GM18517 (cell line): ENCODE results near the gene WDR82.
"Not testable (repeated sequence)": the region's sequence is repeated elsewhere in the genome, so short reads cannot be mapped to it uniquely, and the experiment has no call there.

ENCODE experiments used
- ATAC-seq: cut with Tn5 transposase; IDR thresholded peaks from one replicate; pipeline ENCODE4 v1.9.1; 2021; ENCODE audit warnings: mild to moderate bottlenecking, moderate library complexity; ENCODE audit not compliant: unreplicated experiment

Gene WDR82

DNA sequence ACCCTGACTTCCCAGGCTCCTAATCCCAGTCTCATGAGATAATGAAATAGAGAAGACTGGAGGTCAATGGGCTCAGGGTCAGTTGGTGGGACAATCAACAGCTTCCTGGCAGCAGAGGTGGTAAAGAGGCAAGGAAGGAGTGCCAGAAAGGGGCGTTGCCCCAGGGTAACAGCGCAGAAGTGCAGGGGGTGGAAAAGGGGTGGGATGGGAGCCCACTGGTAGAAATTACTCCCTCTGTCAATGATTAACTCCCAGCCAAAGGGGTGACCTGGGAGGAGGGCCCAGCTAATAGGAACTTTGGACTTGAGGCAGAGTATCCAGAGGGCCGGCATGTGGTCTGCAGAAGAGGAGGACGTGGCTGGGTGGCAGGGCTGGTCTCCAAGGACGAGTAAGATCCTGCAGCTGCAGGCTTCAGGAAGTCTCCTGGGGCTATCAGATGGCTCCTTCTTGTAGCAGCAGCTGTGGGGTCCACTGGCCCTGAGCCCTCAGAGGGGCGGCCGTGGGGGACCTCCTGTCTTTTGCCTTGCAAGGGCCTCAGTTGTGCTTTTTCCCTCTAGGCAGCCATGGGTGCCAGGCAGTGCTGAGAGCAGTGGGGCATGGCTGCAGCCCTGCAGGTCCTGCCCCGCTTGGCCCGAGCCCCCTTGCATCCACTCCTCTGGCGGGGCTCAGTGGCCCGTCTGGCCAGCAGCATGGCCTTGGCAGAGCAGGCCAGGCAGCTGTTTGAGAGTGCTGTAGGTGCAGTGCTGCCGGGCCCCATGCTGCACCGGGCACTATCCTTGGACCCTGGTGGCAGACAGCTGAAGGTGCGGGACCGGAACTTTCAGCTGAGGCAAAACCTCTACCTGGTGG lies 11.5 kb upstream of the WDR82 start:
- ATAC-seq = no peak

DNA sequence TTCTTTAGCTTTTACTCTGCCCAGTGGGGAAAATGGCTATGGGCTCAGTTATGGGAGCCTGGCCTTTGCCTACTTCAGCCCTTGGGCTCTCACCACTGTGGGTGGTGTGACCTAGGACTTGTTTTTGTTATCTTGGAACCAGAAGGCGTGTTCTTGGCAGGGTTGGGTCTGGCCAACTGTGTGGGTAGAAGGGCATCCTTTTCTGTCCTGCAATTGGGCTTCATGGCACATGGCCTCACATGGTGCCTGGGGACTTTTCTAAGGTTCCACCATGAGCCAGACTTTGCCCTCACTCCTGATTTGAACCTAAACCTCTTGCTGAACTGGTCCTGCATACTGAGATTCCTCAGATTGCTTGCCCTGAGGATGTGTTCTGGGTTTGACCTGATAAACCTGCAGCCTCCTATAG lies 10.9 kb upstream of the WDR82 start:
- ATAC-seq = no peak

DNA sequence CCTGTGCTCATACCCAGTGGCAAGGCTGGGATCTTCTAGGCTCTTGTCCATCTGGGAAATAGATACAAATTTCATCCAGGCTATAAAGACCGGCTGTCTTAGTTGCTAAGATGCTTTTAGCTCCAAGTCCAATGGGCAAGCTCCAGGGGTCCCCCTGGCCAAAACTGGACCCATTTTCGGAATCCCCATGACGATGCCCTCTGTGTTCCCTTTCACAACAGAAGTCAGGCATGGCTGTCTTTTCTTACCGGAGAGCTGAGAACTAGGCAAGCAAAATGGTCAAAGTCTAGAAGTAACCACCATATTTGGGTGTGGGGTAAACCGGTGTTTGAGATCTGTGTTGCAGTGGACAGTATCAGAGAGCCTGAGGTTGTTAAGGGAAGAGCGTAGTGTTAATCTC lies 10.2 kb upstream of the WDR82 start:
- ATAC-seq = no peak

DNA sequence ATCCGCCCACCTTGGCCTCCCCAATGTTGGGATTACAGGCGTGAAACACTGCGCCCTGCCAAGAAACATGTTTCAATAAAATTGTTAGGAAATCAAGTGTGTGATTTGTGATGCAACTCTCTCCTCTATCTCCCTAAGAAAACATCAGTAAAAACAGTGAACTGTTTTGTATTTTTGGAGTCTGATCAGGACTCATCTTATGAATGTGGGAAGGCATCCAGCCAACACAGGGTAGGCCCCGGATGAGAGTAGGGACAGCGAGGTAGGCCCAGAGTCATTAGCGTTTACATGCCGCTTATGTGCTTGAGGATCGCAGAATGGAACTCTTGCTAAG lies 8.3 kb upstream of the WDR82 start:
- no peak for ATAC-seq

DNA sequence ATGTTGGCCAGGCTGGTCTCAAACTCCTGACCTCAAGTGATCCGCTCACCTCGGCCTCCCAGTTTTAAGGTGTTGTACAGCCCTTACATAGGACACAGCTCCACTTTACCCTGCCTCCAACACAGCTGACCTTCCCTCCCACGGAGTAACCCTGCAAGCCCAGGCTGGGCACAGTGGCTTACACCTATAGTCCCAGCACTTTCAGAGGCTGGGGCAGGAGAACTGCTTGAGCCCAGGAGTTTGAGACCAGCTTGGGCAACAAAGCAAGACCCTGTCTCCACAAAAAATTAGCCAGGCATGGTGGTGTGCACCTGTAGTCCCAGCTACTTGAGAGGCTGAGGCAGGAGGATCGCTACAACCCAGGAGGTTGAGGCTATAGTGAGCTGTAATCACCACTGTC lies 5.6 kb upstream of the WDR82 start:
- ATAC-seq = not testable (repeated sequence)

DNA sequence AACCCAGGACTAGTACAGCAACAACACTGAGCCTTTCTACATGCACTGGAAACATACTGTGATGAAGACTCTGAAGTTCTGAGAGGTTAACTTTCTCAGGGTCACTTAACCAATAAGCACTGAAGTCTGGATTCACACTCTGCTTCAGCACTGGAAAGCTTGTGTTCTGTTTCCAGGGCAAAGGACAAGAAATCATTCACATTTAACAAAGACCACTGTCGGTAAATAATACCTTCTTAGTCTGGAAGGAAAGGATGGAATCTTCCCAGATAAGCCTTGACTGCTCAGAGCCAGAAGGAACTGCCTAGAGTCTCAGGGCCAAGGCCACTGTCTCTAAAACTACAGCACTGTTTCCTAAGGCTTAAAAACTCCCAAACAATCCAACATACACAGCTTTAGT lies 4.9 kb upstream of the WDR82 start:
- ATAC-seq = no peak

DNA sequence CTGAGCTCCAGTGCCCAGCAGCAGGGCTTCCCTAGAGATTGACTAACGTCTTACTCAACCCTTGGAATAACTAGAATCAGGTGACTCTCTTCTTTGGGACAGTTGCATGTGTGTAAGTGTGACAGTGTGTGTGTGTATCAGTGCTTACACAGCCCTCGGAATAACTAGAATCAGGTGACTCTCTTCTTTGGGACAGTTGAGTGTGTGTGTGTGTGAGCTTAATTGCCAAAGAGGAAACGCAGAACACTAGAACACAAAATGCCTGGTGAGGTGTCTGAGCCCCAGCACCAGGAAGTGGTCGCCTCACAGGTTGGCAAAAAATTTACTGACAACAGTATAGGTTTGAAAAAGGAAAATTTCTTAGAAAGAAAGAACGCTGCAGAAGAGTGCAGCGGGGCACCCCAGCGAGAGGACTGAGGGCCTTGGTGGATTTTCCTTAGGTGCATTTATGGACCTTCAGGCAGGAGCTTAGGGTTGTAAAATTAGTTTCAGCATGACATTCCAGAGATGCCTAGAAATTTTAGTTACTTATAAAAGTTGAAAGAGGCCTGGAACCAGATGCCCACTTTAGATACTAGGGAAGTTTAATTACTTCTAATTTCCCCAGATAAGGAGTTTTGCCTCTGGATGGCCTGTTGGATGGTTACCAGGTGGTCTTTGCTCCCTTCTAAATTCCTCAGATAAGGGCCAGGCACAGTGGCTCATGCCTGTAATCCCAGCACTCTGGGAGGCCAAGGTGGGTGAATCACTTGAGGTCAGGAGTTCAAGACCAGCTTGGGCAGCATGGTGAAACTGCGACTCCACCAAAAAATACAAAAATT lies 3.7 kb upstream of the WDR82 start:
- no peak for ATAC-seq

DNA sequence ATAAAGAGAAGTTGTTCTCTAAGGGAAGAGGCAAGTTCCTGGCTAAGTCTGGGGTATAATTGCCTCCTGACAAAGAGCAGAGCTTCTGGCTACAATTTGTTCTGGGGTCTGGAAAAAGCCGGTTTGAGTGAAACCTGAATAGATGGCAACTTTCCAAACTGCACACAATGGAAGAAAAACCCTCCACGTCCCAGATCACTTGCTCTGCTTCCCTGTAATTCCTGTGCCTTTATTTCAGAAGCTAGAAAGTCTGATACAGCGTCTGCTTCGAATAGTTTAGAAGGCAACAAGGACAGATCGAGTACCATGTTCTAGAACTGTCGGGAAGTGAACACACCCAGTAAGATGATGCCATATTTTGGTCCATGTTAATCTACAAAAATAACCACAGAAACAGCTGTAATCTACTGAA lies 1.6 kb upstream of the WDR82 start:
- no peak for ATAC-seq

DNA sequence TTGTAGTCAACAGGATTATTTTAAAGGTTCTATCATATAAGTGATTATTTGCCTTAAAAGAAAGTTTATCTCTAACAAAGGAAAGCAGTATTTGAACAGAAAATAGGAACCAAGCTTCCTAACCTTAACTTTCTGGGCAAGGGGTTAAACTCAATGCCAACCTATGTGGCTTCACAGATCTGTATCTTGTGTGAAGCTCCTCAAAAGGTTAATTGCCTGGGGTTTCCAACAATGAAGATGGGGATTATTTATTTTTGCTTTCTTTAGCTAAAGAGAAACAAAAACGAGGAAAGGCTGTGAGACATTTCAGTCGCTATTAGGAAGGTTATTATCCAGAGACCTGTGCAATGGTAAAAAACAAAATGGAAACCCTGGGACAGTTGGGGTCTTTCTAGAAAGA lies 1.1 kb upstream of the WDR82 start:
- no peak for ATAC-seq

DNA sequence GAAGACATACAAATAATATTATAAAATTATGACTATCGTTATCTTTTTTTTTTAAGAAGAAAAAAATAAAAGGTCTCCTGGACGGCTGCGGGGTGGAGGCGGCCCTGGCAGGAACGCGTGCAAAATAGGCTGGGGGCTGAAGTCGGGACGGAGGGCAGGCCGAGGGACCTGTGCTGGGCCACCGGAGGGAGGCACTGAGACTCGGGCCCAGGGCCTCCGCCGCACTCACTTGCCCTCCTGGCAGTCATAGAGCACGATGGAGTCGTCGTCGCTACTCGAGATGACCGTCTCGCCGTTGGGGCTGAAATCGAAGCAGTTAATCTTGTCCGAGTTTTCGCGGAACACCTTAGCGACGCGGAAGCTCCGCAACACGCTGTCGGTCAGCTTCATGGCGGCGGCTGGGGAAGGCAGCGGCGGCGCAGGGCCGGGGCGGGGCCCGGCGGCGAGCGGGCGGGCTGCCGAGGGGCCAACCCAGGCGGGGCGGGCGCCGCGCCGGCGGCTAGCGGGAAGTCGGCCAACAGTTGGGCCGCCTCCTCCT lies 408 bp downstream of the WDR82 start:
- peak; percentile 74 for ATAC-seq

DNA sequence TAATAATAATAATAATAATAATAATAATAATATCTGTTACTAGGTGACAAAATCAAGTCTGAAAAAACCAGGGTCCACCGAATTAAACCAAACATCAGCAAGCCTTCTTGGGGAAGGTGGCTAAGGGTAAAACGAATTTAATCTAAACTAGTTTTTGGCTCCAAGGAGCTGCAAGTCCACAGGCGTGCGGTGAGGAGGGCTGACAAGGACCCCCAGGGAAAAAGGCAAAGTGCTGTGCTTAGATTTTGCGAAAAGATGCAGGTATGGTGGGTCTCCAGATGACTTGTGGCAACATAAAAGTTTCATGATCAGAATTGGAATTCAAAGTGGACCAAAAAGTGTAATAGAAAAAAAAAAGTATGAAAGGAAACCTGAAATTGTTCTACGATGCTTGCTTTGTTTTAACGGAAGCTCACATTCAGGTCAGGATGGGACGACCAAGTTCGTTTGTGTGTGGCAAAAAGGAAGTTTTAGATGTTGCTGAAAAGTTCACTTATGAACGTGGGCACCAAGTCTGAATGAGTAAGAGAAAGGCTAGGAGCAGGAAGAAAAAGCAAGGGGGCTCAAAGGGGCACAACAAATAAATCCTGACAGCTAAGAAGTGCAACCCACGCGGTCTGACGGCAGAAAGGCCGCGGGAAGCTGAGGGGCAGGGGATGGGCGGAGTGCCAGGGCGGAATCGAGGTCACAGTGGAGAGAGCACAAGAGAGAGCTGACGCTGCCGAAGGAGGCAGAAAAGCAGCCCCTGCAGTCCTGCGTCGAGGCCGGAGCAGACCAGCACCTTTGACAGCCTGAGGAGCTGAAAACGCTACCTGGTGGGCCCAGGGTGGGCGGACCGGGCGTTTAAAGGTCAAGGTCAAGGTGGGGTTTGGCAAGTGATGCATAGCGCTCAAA lies 1.1 kb downstream of the WDR82 start:
- peak; percentile 13 for ATAC-seq

DNA sequence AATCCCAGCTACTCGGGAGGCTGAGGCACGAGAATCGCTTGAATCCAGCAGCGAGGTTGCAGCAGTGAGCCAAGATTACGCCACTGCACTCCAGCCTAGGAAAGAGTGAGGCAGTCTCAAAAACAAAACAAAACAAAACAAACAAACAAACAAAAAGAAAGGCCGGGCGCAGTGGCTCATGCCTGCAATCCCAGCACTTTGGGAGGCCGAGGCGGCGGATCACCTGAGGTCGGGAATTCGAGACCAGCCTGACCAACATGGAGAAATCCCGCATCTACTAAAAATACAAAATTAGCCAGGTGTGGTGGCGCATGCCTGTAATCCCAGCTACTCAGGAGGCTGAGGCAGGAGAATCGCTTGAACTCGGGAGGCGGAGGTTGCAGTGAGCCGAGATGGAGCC lies 3.7 kb downstream of the WDR82 start:
- not testable (repeated sequence) for ATAC-seq

DNA sequence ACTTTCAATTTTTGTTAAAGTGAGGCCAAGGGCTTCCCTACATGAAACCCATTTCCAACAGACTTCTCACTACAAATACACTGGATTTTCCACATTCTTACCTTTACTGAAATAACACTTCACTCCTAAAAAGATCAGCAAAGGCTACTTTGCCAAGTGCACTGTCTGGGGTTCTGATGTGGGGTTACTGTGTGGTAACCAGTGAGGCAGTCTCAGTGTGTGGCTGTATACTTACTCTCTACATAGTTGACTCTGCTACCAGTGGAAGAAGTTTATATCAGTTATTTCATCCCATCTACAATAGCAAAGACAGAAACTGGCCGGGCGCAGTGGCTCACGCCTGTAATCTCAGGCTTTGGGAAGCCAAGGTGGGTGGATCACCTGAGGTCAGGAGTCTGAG lies 5.6 kb downstream of the WDR82 start:
- no peak for ATAC-seq

DNA sequence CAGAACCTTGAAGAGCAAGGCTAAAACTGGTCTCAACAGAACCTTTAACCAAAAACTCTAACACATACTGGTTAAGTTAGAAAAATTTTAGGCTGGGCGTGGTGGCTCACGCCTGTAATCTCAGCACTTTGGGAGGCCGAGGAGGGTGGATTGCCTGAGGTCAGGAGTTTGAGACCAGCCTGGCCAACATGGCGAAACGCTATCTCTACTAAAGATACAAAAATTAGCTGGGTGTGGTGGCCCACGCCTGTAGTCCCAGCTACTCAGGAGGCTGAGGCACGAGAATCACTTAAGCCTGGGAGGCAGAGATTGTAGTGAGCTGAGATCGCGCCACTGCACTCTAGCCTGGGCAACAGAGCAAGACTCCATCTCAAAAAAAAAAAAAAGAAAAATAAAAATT lies 6.3 kb downstream of the WDR82 start:
- ATAC-seq = not testable (repeated sequence)

DNA sequence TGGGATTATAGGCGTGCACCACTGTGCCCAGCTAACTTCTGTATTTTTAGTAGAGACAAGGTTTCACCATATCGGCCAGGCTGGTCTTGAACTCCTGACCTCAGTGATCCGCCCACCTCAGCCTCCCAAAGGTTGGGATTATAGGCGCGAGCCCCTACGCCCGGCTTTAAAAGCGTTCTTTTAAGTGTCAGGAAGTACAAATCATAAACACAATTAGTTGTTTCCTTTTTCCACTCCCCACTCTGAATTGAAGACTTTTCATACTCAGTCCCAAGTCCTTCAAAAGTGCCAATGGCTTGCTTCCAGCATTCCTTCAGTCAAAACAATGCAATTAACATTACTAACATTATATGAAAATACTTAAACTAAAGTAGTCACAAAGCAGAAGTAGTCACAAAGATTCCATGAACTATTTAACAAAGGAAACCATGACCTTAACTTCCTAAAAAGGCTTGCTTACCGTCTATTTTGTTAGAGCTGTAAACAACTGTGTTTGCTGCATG lies 8.1 kb downstream of the WDR82 start:
- ATAC-seq = no peak

DNA sequence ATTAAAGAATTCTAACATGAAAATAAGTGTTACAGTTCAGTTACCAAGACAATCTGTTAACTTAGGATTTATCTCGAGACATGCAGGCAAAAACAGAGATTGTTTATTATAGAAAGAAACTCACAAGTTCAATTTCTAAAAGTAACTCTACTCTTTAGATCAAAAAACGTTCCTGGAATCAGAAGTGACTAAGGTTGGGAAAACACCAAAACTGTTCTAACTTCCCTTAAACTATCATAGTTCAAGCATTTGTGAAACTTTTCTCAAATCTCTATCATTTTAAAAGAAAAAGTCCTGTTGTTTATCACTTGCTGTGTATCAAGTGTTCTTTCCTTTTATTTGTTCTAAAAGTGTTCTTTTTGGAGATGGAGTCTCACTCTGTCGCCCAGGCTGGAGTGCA lies 8.7 kb downstream of the WDR82 start:
- ATAC-seq = no peak

DNA sequence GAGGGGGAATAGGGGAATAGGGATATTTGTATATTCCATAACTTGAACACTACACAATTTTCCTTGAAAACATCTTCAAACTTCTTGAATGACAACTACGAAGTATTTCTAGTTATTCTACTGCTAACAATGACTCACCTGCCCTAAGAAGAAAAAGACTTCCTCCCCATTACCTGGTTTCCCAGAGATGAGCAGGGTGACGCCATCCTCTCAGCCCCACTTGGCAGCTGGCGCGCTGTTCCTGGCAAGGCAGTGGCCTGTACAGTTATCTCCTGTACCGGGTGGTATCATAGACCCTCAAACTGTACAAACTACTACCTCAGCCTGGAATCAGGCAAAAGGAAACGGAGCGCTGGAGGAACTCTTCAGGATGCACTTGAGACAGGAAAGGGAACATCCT lies 10.4 kb downstream of the WDR82 start:
- no peak for ATAC-seq

DNA sequence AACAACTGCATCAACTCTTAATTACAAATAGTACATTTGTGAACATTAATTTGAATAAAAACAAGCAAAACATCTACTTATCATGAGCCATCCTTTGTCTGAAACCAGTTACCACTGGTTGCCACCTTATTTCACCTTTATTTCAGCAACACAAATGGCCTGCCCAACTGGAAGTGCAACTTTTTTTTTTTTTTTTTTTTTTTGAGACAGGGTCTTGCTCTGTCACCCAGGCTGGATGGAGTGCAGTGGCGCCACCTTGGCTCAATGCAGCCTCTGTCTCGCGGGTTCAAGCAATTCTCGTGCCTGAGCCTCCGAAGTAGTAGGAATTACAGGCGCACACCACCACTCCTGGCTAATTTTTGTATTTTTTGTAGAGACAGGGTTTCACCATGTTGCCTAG lies 13.1 kb downstream of the WDR82 start:
- ATAC-seq = no peak

DNA sequence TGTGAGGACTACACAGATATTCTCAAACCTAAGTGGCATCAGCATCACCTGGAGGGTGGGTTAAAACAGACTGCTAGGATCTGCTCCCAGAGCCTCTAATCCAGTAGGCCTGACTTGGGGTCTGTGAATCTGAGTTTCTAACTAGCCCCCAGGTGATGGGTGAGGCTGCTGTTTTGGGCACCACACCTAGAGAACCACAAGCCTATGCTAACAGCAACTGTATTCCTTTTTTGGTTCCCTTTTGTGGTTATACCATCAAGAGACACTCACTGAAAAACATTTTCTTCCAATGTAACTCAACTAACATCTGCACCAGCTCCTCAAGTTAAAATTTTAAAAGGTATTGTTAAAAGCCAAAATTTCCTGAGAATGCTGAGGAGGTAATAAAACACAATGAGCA lies 16.0 kb downstream of the WDR82 start:
- no peak for ATAC-seq

DNA sequence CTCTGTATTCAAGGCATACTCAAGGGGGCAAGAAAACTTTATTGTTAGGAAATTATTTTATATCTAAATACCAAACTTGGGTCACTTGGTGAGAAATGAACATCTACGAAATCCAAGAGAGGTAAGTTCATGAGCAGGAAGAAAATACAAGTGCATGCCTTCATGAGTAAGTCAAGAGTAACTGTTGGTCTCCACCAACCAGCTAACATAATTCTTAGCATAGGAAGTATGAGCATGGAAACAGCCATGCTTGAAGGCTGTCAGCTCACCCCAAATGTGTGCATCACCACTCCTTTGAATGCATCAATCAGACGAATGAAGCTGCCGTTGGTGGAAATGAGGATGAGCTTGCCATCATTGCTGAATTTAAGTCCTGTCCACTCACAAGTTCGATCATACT lies 19.0 kb downstream of the WDR82 start:
- no peak for ATAC-seq

DNA sequence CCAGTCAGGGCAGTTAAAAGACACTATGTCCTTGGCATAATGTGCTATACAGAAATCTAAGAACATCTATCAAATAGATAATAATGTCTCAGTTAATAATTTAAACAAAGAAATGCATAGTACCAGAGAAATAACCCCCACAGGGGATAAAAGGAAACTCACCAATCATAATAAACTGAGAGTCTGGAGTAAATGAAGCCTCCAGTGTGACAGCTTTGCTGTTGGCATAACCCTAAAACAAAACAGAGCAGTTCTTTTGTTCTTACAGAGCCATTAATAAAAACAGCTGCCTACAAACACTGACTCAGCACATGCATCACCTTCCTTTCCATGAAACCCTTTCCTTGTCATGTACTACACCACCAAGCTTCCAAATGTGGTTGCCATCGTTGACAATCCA lies 19.4 kb downstream of the WDR82 start:
- ATAC-seq = no peak
